ENCODE data around the gene ZRANB1. TPM values are rescaled to one million over a fixed set of nuclear protein-coding genes. Genes with fewer than 3 reads are reported as not detected.

ZRANB1 gene
- total RNA-seq, 2 experiments from 2014 or later: 21.2 to 22.2 TPM

DNA sequence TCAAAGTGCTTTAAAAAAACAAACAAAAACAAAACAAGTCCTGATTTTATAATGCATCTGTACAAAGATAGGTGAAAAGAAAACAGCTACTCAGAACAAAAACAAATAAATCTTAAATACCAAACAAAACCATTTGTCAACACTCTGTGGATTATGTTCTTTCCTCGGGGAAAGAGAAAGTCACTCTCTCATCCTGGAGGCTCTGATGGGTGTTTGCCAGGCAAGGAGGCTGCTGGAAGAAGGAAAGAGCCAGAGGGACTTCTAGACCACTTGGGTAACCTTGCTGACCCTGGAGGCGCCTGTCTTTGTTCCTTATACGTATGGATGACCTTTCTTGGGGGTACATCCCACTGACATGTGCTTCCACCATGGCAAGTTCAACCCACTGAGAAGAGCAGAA is 92.8 kb downstream of the ZRANB1 start:
- no peak for ATAC-seq (ENCODE audit: poor library complexity)
- TF ChIP-seq, protein P1, sequence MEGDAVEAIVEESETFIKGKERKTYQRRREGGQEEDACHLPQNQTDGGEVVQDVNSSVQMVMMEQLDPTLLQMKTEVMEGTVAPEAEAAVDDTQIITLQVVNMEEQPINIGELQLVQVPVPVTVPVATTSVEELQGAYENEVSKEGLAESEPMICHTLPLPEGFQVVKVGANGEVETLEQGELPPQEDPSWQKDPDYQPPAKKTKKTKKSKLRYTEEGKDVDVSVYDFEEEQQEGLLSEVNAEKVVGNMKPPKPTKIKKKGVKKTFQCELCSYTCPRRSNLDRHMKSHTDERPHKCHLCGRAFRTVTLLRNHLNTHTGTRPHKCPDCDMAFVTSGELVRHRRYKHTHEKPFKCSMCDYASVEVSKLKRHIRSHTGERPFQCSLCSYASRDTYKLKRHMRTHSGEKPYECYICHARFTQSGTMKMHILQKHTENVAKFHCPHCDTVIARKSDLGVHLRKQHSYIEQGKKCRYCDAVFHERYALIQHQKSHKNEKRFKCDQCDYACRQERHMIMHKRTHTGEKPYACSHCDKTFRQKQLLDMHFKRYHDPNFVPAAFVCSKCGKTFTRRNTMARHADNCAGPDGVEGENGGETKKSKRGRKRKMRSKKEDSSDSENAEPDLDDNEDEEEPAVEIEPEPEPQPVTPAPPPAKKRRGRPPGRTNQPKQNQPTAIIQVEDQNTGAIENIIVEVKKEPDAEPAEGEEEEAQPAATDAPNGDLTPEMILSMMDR (IDR thresholded peaks at IDR 0.05): no peak
- Histone ChIP-seq H3K27me3 (ENCODE audit: control insufficient read depth in 1 of 2, insufficient read depth in 2 of 2, low read length in 2 of 2) (peaks cover 0 to 2% of the 10 kb centered on the region in 2 experiments), H3K9me3 (ENCODE audit: control insufficient read depth in 1 of 2, insufficient read depth in 1 of 2, low read length in 2 of 2) (no peaks in the 10 kb centered on the region), H3K4me3 (ENCODE audit: low read length) (no peak overlapping the region), H3K4me1 (ENCODE audit: insufficient read depth, low read length) (no peaks in the 10 kb centered on the region), H3K27ac (ENCODE audit: low read depth in 1 of 2, low read length in 2 of 2) (no peak overlapping the region), H3K36me3 (ENCODE audit: insufficient read depth, low read length) (no peaks in the 10 kb centered on the region)
- Mint-ChIP-seq H3K27me3 (peaks cover 3% of the 10 kb centered on the region), H3K4me1 (ENCODE audit: low read depth) (no peaks in the 10 kb centered on the region), H3K4me3 (no peak overlapping the region), H3K36me3 (ENCODE audit: low read depth) (no peaks in the 10 kb centered on the region), H3K27ac (no peak overlapping the region), H3K9me3 (no peaks in the 10 kb centered on the region)
- CTCF ChIA-PET: no interaction called here
- POLR2A ChIA-PET: no interaction called here
- intact Hi-C loops (cut with DNase I, micrococcal nuclease): no loop called here
- DNase-seq: no peak

DNA sequence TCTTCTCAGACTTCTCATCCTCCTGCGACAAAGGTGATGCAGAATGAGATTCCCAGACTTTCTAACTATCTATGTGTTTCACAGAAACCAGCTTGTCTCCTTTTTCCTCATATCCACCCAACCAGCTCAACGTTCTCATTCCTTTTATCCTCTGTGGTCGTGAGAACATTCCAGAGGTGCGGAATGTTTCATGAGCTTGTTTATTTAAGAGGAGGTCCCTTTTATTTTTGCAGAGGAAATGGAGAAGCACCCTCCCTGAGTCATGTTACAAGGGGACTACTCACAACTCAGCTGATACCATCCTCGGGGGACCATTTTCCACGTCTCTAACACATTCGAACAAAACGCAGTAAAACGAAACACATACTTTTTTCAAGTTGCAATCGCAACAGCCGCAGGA is 93.2 kb downstream of the ZRANB1 start:
- Histone ChIP-seq H3K36me3 (ENCODE audit: insufficient read depth, low read length) (no peaks in the 10 kb centered on the region), H3K27me3 (ENCODE audit: control insufficient read depth in 1 of 2, insufficient read depth in 2 of 2, low read length in 2 of 2) (peaks cover 0 to 2% of the 10 kb centered on the region in 2 experiments), H3K4me1 (ENCODE audit: insufficient read depth, low read length) (no peaks in the 10 kb centered on the region), H3K27ac (ENCODE audit: low read depth in 1 of 2, low read length in 2 of 2) (no peak overlapping the region), H3K9me3 (ENCODE audit: control insufficient read depth in 1 of 2, insufficient read depth in 1 of 2, low read length in 2 of 2) (no peaks in the 10 kb centered on the region), H3K4me3 (ENCODE audit: low read length) (no peak overlapping the region)
- Mint-ChIP-seq H3K27ac (no peak overlapping the region), H3K4me1 (ENCODE audit: low read depth) (no peaks in the 10 kb centered on the region), H3K4me3 (no peak overlapping the region), H3K36me3 (ENCODE audit: low read depth) (no peaks in the 10 kb centered on the region), H3K27me3 (peaks cover 3% of the 10 kb centered on the region), H3K9me3 (no peaks in the 10 kb centered on the region)
- no peak for ATAC-seq (ENCODE audit: poor library complexity)
- TF ChIP-seq, protein P1 (IDR thresholded peaks at IDR 0.05): no peak
- POLR2A ChIA-PET: no interaction called here
- DNase-seq: no peak
- intact Hi-C loops (cut with DNase I, micrococcal nuclease): no loop called here
- CTCF ChIA-PET: no interaction called here

DNA sequence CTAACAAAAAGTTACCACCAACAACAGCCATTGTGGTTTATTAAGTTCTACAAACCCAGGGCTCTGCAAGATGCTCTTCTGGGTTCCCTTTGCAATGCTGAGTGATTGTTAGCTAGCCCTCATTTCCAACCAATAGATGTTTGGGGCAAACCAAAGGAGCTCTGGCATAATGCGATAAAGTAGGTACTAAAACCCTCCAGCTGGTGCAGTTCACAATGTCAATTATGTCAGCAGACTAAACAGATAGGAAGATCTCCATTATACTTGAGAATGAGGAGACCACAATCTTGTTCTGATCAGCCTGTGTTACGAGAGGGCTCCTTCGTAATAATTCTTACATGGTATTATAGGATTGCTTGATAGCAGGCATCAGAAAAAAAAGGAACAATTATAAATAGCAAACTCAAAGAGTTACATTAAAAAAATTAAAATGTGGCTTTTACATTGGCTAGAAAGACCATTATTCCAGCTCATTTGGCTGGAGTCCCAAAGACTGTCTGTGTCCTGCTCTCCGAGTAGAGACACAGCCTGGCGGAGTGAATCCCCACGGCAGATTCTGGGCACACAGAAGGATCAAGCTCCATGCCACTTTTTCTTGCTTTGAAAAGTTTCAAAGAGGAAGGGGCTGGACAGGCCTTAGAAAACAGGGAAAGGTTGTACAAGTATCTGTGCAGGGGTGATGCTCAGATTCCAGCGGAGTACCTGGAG is 93.8 kb downstream of the ZRANB1 start:
- ATAC-seq (ENCODE audit: poor library complexity) (no peak), DNase-seq (no peak)
- CTCF ChIA-PET: no interaction called here
- H3K27ac ChIP-seq (ENCODE audit: low read depth in 1 of 2, low read length in 2 of 2): no peak overlapping the region
- Mint-ChIP-seq H3K27me3 (peaks cover 3% of the 10 kb centered on the region), H3K4me3 (no peak overlapping the region), H3K36me3 (ENCODE audit: low read depth) (no peaks in the 10 kb centered on the region), H3K9me3 (no peaks in the 10 kb centered on the region), H3K4me1 (ENCODE audit: low read depth) (no peaks in the 10 kb centered on the region), H3K27ac (no peak overlapping the region)
- H3K4me1 ChIP-seq (ENCODE audit: insufficient read depth, low read length): no peaks in the 10 kb centered on the region
- TF ChIP-seq, protein P1 (IDR thresholded peaks at IDR 0.05): no peak
- intact Hi-C loops (cut with DNase I, micrococcal nuclease): no loop called here
- no peak overlapping the region for H3K4me3 ChIP-seq (ENCODE audit: low read length)
- POLR2A ChIA-PET: no interaction called here
- no peaks in the 10 kb centered on the region for H3K36me3 ChIP-seq (ENCODE audit: insufficient read depth, low read length)
- H3K9me3 ChIP-seq (ENCODE audit: control insufficient read depth in 1 of 2, insufficient read depth in 1 of 2, low read length in 2 of 2): no peaks in the 10 kb centered on the region
- peaks cover 0 to 2% of the 10 kb centered on the region in 2 experiments for H3K27me3 ChIP-seq (ENCODE audit: control insufficient read depth in 1 of 2, insufficient read depth in 2 of 2, low read length in 2 of 2)
